Natural killer cell (primary cell): Measurements from ENCODE around the gene SMG6. TPM values are rescaled to one million over a fixed set of nuclear protein-coding genes. Genes with fewer than 3 reads are reported as not detected.
"Not testable (repeated sequence)": the region's sequence is repeated elsewhere in the genome, so short reads cannot be mapped to it uniquely, and the experiment has no call there.

Source experiments
- ATAC-seq, 3 donors: fragments of 150-1000 bp in 2 of 3; fragments of 200-7000 bp in 1 of 3; cut with Tn5 transposase; 1 replicate in 1 of 3; 2 replicates in 2 of 3; pipeline ENCODE4 v1.10.0; 2021; ENCODE audit warnings: mild to moderate bottlenecking in 2 of 3, moderate library complexity in 2 of 3
- DNase-seq, 2 donors: peaks; one replicate each; pipeline versions ENCODE4 v3.0.0 to v3.0.0-alpha.2; 2013 to 2021; ENCODE audit warnings: mixed read lengths in 1 of 2
- H3K27ac ChIP-seq: one replicate; pipeline ENCODE4 v1.5.1; 2013; ENCODE audit warnings: mild to moderate bottlenecking, low read length
- H3K27me3 ChIP-seq: one replicate; pipeline ENCODE4 v1.6.1; 2013; ENCODE audit warnings: low read length; ENCODE audit not compliant: control insufficient read depth, insufficient read depth
- H3K36me3 ChIP-seq: one replicate; pipeline ENCODE4 v1.6.1; 2013; ENCODE audit warnings: low read length; ENCODE audit not compliant: control insufficient read depth, insufficient read depth
- H3K4me1 ChIP-seq: one replicate; pipeline ENCODE4 v1.6.1; 2013; ENCODE audit warnings: low read length; ENCODE audit not compliant: control insufficient read depth, insufficient read depth
- H3K4me3 ChIP-seq: one replicate; pipeline ENCODE4 v1.5.1; 2013; ENCODE audit warnings: low read length
- H3K9me3 ChIP-seq: one replicate; pipeline ENCODE4 v1.6.1; 2013; ENCODE audit warnings: low read length; ENCODE audit not compliant: control insufficient read depth, insufficient read depth
- H3K27ac Mint-ChIP-seq, 2 donors: one replicate each; pipeline ENCODE4 v1.8.0; 2022; ENCODE audit warnings: mild to moderate bottlenecking in 2 of 2, mixed read lengths in 2 of 2, moderate library complexity in 1 of 2
- H3K27me3 Mint-ChIP-seq, 2 donors: one replicate each; pipeline ENCODE4 v1.8.0; 2022; ENCODE audit warnings: low read depth in 2 of 2, mixed read lengths in 2 of 2
- H3K36me3 Mint-ChIP-seq: one replicate; pipeline ENCODE4 v1.8.0; 2022; ENCODE audit warnings: mixed read lengths
- H3K4me1 Mint-ChIP-seq, 2 donors: one replicate each; pipeline ENCODE4 v1.8.0; 2022; ENCODE audit warnings: mixed read lengths in 2 of 2
- H3K4me3 Mint-ChIP-seq: one replicate; pipeline ENCODE4 v1.8.0; 2022; ENCODE audit warnings: mild to moderate bottlenecking, moderate library complexity, mixed read lengths
- H3K9me3 Mint-ChIP-seq, 2 donors: one replicate each; pipeline ENCODE4 v1.8.0; 2022; ENCODE audit warnings: mixed read lengths in 2 of 2
- WGBS: methylation state at CpG from one replicate; pipeline ENCODE4 v1.1.7; 2013; ENCODE audit warnings: missing lambda C conversion rate; ENCODE audit not compliant: insufficient coverage; 5-methylcytosine and 5-hydroxymethylcytosine counted together
- intact Hi-C: fragments of 100-400 bp; cut with micrococcal nuclease; formaldehyde crosslinking; loops from one replicate; pipeline ENCODE4 v1.14.2; 2022
- total RNA-seq, 4 donors: library from RNA; stranded (reverse); fragments of 120-200 nt in 1 of 4; gene quantifications; one replicate each; pipeline versions ENCODE4 v1.2.3 to v1.2.4, GENCODE V29; 2013 to 2022
- TF ChIP-seq, protein P1 (sequence below): fragments of 200-600 bp; IDR thresholded peaks from one replicate; pipeline ENCODE4 v1.8.0; 2022; ENCODE audit warnings: antibody characterized with exemption

SMG6 gene
- total RNA-seq, 3 donors from 2014 or later (not counting 1 experiment from before 2014, with no cell fraction given), result 41.6 to 49.4 (median 48.2) TPM

DNA sequence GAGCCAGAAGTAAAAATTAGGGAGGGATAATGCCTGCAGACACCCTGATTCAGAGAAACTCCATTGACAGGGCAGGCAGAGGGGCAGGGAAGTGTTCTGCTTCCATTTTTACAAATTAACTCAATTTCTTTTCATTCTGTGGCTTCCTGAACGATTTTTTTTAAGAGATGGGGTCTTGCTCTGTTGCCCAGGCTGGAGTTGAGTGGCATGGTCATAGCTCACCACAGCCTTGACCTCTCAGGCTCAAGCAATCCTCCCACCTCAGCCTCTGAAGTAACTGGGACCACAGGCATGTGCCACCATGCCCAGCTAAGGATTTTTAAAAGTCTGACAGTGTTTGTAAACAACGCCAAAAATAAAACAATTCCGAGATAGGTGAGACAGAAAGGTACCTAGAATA lies 99.8 kb downstream of the SMG6 start:
- Histone ChIP-seq H3K27me3 (no peaks in the 10 kb centered on the region), H3K27ac (no peak overlapping the region), H3K4me1 (no peaks in the 10 kb centered on the region), H3K36me3 (peaks cover 2% of the 10 kb centered on the region), H3K4me3 (no peak overlapping the region), H3K9me3 (no peaks in the 10 kb centered on the region)
- intact Hi-C loops, result no loop called here
- Mint-ChIP-seq H3K27me3 (no peaks in the 10 kb centered on the region), H3K4me1 (peaks cover 0 to 12% of the 10 kb centered on the region in 2 donors), H3K9me3 (no peaks in the 10 kb centered on the region), H3K27ac (no peak overlapping the region), H3K4me3 (no peak overlapping the region), H3K36me3 (no peaks in the 10 kb centered on the region)
- DNase-seq, result no peak
- TF ChIP-seq, protein P1, sequence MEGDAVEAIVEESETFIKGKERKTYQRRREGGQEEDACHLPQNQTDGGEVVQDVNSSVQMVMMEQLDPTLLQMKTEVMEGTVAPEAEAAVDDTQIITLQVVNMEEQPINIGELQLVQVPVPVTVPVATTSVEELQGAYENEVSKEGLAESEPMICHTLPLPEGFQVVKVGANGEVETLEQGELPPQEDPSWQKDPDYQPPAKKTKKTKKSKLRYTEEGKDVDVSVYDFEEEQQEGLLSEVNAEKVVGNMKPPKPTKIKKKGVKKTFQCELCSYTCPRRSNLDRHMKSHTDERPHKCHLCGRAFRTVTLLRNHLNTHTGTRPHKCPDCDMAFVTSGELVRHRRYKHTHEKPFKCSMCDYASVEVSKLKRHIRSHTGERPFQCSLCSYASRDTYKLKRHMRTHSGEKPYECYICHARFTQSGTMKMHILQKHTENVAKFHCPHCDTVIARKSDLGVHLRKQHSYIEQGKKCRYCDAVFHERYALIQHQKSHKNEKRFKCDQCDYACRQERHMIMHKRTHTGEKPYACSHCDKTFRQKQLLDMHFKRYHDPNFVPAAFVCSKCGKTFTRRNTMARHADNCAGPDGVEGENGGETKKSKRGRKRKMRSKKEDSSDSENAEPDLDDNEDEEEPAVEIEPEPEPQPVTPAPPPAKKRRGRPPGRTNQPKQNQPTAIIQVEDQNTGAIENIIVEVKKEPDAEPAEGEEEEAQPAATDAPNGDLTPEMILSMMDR, result no peak
- no peak for ATAC-seq
- 92% methylated on average over 3 of the region's 3 CpGs for WGBS

DNA sequence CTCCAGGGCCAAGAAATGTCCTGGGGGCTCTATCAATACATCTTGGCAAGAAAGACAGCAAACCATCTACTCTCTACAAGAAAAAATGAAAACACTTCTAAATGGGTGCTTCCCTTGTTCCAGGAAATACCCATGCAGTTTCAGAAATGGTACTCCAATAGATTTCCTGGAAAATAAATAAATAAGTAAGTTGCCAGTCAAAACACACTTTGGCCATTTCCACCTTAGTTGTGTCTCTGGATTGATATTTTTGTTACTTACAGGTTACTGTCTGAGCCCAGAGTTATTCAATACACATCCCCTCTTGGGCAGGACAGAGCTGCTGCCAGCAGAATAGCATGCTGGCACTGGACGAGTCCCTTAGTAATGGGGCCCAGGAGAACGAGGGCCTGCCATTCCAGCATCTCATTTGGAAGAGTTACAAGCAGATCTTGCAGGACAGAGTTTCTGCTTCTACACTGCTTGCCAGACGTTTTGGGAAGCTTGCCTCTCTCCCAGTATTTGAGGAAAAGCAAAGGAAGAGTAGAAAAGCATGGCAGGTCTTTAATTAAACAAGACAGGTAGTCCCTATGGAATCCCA lies 100.5 kb downstream of the SMG6 start:
- no peaks in the 10 kb centered on the region for H3K9me3 Mint-ChIP-seq
- H3K4me1 Mint-ChIP-seq, result peaks cover 0 to 9% of the 10 kb centered on the region in 2 donors
- ATAC-seq (no peak), DNase-seq (no peak)
- Histone ChIP-seq H3K27me3 (no peaks in the 10 kb centered on the region), H3K27ac (no peak overlapping the region), H3K4me3 (no peak overlapping the region), H3K4me1 (no peaks in the 10 kb centered on the region), H3K9me3 (no peaks in the 10 kb centered on the region), H3K36me3 (peaks cover 2% of the 10 kb centered on the region)
- no peaks in the 10 kb centered on the region for H3K27me3 Mint-ChIP-seq
- H3K36me3 Mint-ChIP-seq, result no peaks in the 10 kb centered on the region
- TF ChIP-seq, protein P1, result no peak
- 87% methylated on average over 3 of the region's 3 CpGs for WGBS
- no peak overlapping the region for H3K27ac Mint-ChIP-seq
- intact Hi-C loops, result no loop called here
- no peak overlapping the region for H3K4me3 Mint-ChIP-seq

DNA sequence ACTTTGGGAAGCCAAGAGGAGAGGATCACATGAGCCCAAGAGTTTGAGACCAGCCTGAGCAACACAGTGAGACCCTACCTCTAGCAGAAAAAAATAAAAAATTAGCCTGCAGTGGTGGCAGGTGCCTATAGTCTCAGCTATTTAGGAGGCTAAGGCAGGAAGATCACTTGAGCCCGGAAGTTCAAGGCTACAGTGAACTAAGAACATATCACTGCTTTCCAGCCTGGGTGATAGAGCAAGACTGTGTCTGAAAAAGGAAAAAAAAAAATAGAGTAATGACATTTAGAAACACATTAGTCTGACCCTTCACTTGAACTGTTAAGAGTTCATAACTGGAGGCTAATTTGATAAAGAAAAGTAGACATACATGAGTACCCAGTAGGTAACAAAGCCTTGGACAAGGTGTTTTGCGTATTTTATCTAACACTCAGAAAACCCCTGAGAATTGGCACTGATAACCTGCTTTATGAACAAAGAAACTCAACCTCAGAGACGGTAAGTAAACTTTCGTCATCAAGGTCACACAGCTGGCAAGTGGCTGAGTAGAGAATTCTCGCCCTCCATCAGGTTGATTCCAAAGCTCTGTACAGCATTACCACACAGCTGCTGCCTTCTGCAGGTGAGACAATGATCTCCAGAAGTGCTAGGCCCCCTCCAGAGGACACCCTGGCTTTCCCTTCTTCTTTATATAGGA lies 101.1 kb downstream of the SMG6 start:
- Histone ChIP-seq H3K4me3 (no peak overlapping the region), H3K4me1 (no peaks in the 10 kb centered on the region), H3K36me3 (peaks cover 2% of the 10 kb centered on the region), H3K27ac (no peak overlapping the region), H3K9me3 (no peaks in the 10 kb centered on the region), H3K27me3 (no peaks in the 10 kb centered on the region)
- no peaks in the 10 kb centered on the region for H3K36me3 Mint-ChIP-seq
- ATAC-seq, result peak in 2 of 3 donors; percentile 15 to 52
- H3K9me3 Mint-ChIP-seq, result no peaks in the 10 kb centered on the region
- TF ChIP-seq, protein P1, result no peak
- H3K27me3 Mint-ChIP-seq, result no peaks in the 10 kb centered on the region
- DNase-seq, result no peak
- H3K27ac Mint-ChIP-seq, result no peak overlapping the region
- WGBS, result 81% methylated on average over 5 of the region's 5 CpGs
- intact Hi-C loops, result no loop called here
- H3K4me1 Mint-ChIP-seq, result peaks cover 0 to 5% of the 10 kb centered on the region in 2 donors
- no peak overlapping the region for H3K4me3 Mint-ChIP-seq

DNA sequence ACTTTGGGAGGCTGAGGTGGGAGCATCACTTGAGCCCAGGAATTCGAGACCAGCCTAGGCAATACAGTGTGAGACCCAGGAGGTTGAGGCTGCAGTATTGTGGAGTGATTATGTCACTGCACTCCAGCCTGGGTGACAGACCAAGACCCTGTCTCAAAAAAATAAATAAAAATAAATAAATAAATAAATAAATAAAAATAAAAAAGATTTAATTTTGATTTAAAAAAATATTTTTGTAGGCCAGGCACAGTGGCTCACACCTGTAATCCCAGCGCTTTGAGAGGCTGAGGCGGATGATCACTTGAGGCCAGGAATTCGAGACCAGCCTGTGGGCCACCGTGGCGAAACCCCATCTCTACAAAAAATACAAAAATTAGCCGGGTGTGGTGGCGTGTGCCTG lies 104.2 kb downstream of the SMG6 start:
- WGBS, result 96% methylated on average over 8 of the region's 8 CpGs
- H3K9me3 Mint-ChIP-seq, DNase-seq, H3K36me3 Mint-ChIP-seq, H3K4me1 ChIP-seq, H3K4me3 Mint-ChIP-seq, H3K27me3 ChIP-seq, H3K27ac Mint-ChIP-seq, H3K36me3 ChIP-seq, ATAC-seq, H3K4me3 ChIP-seq, H3K27me3 Mint-ChIP-seq, H3K27ac ChIP-seq, H3K9me3 ChIP-seq, intact Hi-C loops: not testable (repeated sequence)
- H3K4me1 Mint-ChIP-seq, result peaks cover 16 to 22% of the 10 kb centered on the region in 2 donors
